GM23338 (cell line): ENCODE data around the gene DPH6. TPM values are rescaled to one million over a fixed set of nuclear protein-coding genes. Genes with fewer than 3 reads are reported as not detected.

Experiments used
- ATAC-seq: fragments of 200-7000 bp; cut with Tn5 transposase; 3 replicates; pipeline ENCODE4 v1.9.1; 2020
- DNase-seq: peaks from one replicate; pipeline ENCODE4 v3.0.0-alpha.2; 2015; ENCODE audit warnings: low spot score
- H2AFZ ChIP-seq: fragments of 200-600 bp; sonication (generic); 2 replicates; pipeline ENCODE4 v1.8.0; 2016; ENCODE audit warnings: antibody characterized with exemption, mild to moderate bottlenecking, moderate library complexity
- H3F3A ChIP-seq: fragments of 200-600 bp; sonication (generic); replicated peaks from 2 replicates; pipeline ENCODE4 v1.8.0; 2017; ENCODE audit warnings: antibody characterized with exemption, mixed run types, low read depth
- H3K27ac ChIP-seq: fragments of 200-600 bp; sonication (generic); 2 replicates; pipeline ENCODE4 v1.6.1; 2016; ENCODE audit warnings: low read depth
- H3K27me3 ChIP-seq: fragments of 200-600 bp; sonication (generic); 2 replicates; pipeline ENCODE4 v1.8.0; 2016; ENCODE audit warnings: mild to moderate bottlenecking, mixed run types, moderate library complexity; ENCODE audit not compliant: insufficient read depth
- H3K36me3 ChIP-seq: fragments of 200-600 bp; sonication (generic); 2 replicates; pipeline ENCODE4 v1.8.0; 2016; ENCODE audit warnings: mild to moderate bottlenecking; ENCODE audit not compliant: insufficient read depth
- H3K4me1 ChIP-seq: fragments of 200-600 bp; sonication (generic); 2 replicates; pipeline ENCODE4 v1.8.0; 2016; ENCODE audit warnings: mild to moderate bottlenecking, moderate library complexity; ENCODE audit not compliant: insufficient read depth
- H3K4me2 ChIP-seq: fragments of 200-600 bp; sonication (generic); 2 replicates; pipeline ENCODE4 v1.7.1; 2017; ENCODE audit warnings: mixed run types
- H3K4me3 ChIP-seq: fragments of 200-600 bp; sonication (generic); 2 replicates; pipeline ENCODE4 v1.6.1; 2016; ENCODE audit warnings: mixed run types
- H3K79me2 ChIP-seq: fragments of 200-600 bp; sonication (generic); replicated peaks from 2 replicates; pipeline ENCODE4 v1.8.0; 2017; ENCODE audit warnings: mild to moderate bottlenecking; ENCODE audit not compliant: insufficient read depth
- H3K9me2 ChIP-seq: fragments of 200-600 bp; sonication (generic); 2 replicates; pipeline ENCODE4 v1.8.0; 2017; ENCODE audit not compliant: insufficient read depth
- H4K20me1 ChIP-seq: fragments of 200-600 bp; sonication (generic); replicated peaks from 2 replicates; pipeline ENCODE4 v1.8.0; 2017; ENCODE audit warnings: mild to moderate bottlenecking; ENCODE audit not compliant: insufficient read depth
- H3K27ac Mint-ChIP-seq: 2 replicates; pipeline ENCODE4 v1.8.0; 2020; ENCODE audit warnings: inconsistent platforms, mild to moderate bottlenecking, moderate library complexity, mixed read lengths
- H3K27me3 Mint-ChIP-seq: 3 replicates; pipeline ENCODE4 v1.8.0; 2022; ENCODE audit warnings: low read depth, mild to moderate bottlenecking, moderate library complexity, mixed read lengths, inconsistent platforms; ENCODE audit not compliant: insufficient read depth, poor library complexity
- H3K36me3 Mint-ChIP-seq: 3 replicates; pipeline ENCODE4 v1.8.0; 2021; ENCODE audit warnings: low read depth, mild to moderate bottlenecking, inconsistent platforms, moderate library complexity, mixed read lengths
- H3K4me1 Mint-ChIP-seq: 3 replicates; pipeline ENCODE4 v1.8.0; 2020; ENCODE audit warnings: mild to moderate bottlenecking, inconsistent platforms, mixed read lengths
- H3K4me3 Mint-ChIP-seq: 3 replicates; pipeline ENCODE4 v1.8.0; 2021; ENCODE audit warnings: moderate library complexity, mild to moderate bottlenecking, inconsistent platforms, mixed read lengths
- H3K9me3 Mint-ChIP-seq: 3 replicates; pipeline ENCODE4 v1.8.0; 2020; ENCODE audit warnings: moderate library complexity, mild to moderate bottlenecking, inconsistent platforms, mixed read lengths
- CREB1 ChIP-seq: fragments of 250-450 bp; sonication (Bioruptor Pico); IDR thresholded peaks from 2 replicates; pipeline ENCODE4 v1.5.0; 2020; ENCODE audit warnings: low read depth, mild to moderate bottlenecking, moderate library complexity
- EZH2 ChIP-seq: fragments of 200-600 bp; sonication (generic); IDR thresholded peaks from one replicate; pipeline ENCODE4 v1.8.0; 2017; ENCODE audit warnings: antibody characterized with exemption, mild to moderate bottlenecking, low read depth; ENCODE audit not compliant: unreplicated experiment
- EZH2phosphoT487 ChIP-seq: fragments of 200-600 bp; sonication (generic); IDR thresholded peaks from one replicate; pipeline ENCODE4 v1.8.1; 2018; ENCODE audit warnings: antibody characterized with exemption; ENCODE audit not compliant: unreplicated experiment
- JUNB ChIP-seq: IDR thresholded peaks from one replicate; pipeline ENCODE4 v1.6.1; 2016; ENCODE audit warnings: antibody characterized with exemption; ENCODE audit not compliant: unreplicated experiment
- NANOG ChIP-seq: IDR thresholded peaks from 2 replicates; pipeline ENCODE4 v1.6.1; 2016; ENCODE audit warnings: antibody characterized with exemption, borderline replicate concordance
- POLR2AphosphoS5 ChIP-seq: IDR thresholded peaks from 2 replicates; pipeline ENCODE4 v1.6.1; 2016; ENCODE audit warnings: antibody characterized with exemption, low read depth
- STAT1 ChIP-seq: IDR thresholded peaks from one replicate; pipeline ENCODE4 v1.6.1; 2016; ENCODE audit warnings: antibody characterized with exemption; ENCODE audit not compliant: unreplicated experiment
- ZNF114 ChIP-seq: fragments of 250-450 bp; sonication (Bioruptor Pico); IDR thresholded peaks from 2 replicates; pipeline ENCODE4 v1.5.0; 2020; ENCODE audit warnings: mild to moderate bottlenecking, moderate library complexity
- ZNF331 ChIP-seq: fragments of 250-450 bp; sonication (Bioruptor Pico); IDR thresholded peaks from 2 replicates; pipeline ENCODE4 v1.5.0; 2020; ENCODE audit warnings: low read depth, mild to moderate bottlenecking, moderate library complexity
- polyA plus RNA-seq: library from polyadenylated mRNA; unstranded; fragments of >200 nt; fragmentation: Nextera tagmentation; extraction: Ambion mirVana; gene quantifications from 2 replicates; pipeline ENCODE4 v1.2.1, GENCODE V29; 2016
- total RNA-seq: library from RNA; depleted of rRNA; stranded (reverse); fragments of >200 nt; shearing (Covaris generic); gene quantifications from 2 replicates; pipeline ENCODE4 v1.2.3, GENCODE V29; 2014
- TF ChIP-seq, protein P1 (sequence below): IDR thresholded peaks from 2 replicates; pipeline ENCODE4 v1.6.1; 2016; ENCODE audit warnings: antibody characterized with exemption
- TF ChIP-seq, protein P2 (sequence below): IDR thresholded peaks from one replicate; pipeline ENCODE4 v1.6.1; 2018; ENCODE audit warnings: antibody characterized with exemption; ENCODE audit not compliant: unreplicated experiment
- TF ChIP-seq, protein P3 (sequence below), 2 experiments: fragments of 200-600 bp in 1 of 2; sonication (generic) in 1 of 2; conservative IDR thresholded peaks; 2 replicates each; pipeline versions ENCODE4 v1.5.1 to v1.6.1; 2016 to 2017; ENCODE audit warnings: antibody characterized with exemption in 2 of 2, low read depth in 2 of 2, mild to moderate bottlenecking in 2 of 2, moderate library complexity in 1 of 2
- TF ChIP-seq, protein P4 (sequence below): fragments of 250-450 bp; sonication (Bioruptor Pico); IDR thresholded peaks from 2 replicates; pipeline ENCODE4 v1.5.0; 2020; ENCODE audit warnings: mild to moderate bottlenecking, moderate library complexity

The DPH6 gene
- total and polyA plus RNA-seq, 2 experiments from 2014 or later: 37.9 to 46.9 TPM

DNA sequence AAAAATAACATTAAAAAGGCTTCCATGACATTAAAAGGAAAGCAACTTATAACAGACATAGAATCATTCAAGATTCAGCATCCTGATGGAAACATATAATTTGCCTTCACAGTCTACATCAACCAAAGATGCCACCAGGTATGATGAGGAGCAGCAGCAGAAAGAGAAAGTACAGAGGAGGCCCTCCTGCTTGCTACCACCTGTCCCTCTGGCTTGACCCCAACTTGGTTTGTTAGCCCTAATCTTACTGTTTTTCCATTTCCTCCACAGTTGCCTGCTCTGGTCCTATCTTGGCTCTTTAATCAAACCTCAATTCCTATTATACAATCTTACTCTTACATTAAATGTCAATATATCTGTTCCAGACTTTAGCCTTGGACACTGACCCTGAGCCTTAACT is 171.3 kb downstream of the DPH6 start:
- no peak overlapping the region for H3K4me3 ChIP-seq
- no peaks in the 10 kb centered on the region for H3K4me1 ChIP-seq
- H2AFZ ChIP-seq: no peak overlapping the region
- H3K36me3 Mint-ChIP-seq: peaks cover 13% of the 10 kb centered on the region
- H3K79me2 ChIP-seq: no peaks in the 10 kb centered on the region
- no peak overlapping the region for H3K27ac Mint-ChIP-seq
- no peaks in the 10 kb centered on the region for H3K27me3 Mint-ChIP-seq
- peaks cover under 1% of the 10 kb centered on the region; the same call in 2 of the 3 replicates for H3K4me1 Mint-ChIP-seq
- no peaks in the 10 kb centered on the region for H4K20me1 ChIP-seq
- TF ChIP-seq, protein P1, sequence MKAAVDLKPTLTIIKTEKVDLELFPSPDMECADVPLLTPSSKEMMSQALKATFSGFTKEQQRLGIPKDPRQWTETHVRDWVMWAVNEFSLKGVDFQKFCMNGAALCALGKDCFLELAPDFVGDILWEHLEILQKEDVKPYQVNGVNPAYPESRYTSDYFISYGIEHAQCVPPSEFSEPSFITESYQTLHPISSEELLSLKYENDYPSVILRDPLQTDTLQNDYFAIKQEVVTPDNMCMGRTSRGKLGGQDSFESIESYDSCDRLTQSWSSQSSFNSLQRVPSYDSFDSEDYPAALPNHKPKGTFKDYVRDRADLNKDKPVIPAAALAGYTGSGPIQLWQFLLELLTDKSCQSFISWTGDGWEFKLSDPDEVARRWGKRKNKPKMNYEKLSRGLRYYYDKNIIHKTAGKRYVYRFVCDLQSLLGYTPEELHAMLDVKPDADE: no peak
- TF ChIP-seq POLR2AphosphoS5 (no peak), EZH2 (no peak), ZNF331 (CRISPR knock-in tag) (no peak), STAT1 (no peak), CREB1 (CRISPR knock-in tag) (no peak), JUNB (no peak), EZH2phosphoT487 (no peak), ZNF114 (CRISPR knock-in tag) (no peak), NANOG (no peak)
- TF ChIP-seq, protein P2, sequence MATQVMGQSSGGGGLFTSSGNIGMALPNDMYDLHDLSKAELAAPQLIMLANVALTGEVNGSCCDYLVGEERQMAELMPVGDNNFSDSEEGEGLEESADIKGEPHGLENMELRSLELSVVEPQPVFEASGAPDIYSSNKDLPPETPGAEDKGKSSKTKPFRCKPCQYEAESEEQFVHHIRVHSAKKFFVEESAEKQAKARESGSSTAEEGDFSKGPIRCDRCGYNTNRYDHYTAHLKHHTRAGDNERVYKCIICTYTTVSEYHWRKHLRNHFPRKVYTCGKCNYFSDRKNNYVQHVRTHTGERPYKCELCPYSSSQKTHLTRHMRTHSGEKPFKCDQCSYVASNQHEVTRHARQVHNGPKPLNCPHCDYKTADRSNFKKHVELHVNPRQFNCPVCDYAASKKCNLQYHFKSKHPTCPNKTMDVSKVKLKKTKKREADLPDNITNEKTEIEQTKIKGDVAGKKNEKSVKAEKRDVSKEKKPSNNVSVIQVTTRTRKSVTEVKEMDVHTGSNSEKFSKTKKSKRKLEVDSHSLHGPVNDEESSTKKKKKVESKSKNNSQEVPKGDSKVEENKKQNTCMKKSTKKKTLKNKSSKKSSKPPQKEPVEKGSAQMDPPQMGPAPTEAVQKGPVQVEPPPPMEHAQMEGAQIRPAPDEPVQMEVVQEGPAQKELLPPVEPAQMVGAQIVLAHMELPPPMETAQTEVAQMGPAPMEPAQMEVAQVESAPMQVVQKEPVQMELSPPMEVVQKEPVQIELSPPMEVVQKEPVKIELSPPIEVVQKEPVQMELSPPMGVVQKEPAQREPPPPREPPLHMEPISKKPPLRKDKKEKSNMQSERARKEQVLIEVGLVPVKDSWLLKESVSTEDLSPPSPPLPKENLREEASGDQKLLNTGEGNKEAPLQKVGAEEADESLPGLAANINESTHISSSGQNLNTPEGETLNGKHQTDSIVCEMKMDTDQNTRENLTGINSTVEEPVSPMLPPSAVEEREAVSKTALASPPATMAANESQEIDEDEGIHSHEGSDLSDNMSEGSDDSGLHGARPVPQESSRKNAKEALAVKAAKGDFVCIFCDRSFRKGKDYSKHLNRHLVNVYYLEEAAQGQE: no peak
- TF ChIP-seq, protein P3, sequence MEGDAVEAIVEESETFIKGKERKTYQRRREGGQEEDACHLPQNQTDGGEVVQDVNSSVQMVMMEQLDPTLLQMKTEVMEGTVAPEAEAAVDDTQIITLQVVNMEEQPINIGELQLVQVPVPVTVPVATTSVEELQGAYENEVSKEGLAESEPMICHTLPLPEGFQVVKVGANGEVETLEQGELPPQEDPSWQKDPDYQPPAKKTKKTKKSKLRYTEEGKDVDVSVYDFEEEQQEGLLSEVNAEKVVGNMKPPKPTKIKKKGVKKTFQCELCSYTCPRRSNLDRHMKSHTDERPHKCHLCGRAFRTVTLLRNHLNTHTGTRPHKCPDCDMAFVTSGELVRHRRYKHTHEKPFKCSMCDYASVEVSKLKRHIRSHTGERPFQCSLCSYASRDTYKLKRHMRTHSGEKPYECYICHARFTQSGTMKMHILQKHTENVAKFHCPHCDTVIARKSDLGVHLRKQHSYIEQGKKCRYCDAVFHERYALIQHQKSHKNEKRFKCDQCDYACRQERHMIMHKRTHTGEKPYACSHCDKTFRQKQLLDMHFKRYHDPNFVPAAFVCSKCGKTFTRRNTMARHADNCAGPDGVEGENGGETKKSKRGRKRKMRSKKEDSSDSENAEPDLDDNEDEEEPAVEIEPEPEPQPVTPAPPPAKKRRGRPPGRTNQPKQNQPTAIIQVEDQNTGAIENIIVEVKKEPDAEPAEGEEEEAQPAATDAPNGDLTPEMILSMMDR (conservative IDR thresholded peaks at IDR 0.05; ENCODE audit: low read depth in 2 of 2): no peak
- TF ChIP-seq, protein P4, sequence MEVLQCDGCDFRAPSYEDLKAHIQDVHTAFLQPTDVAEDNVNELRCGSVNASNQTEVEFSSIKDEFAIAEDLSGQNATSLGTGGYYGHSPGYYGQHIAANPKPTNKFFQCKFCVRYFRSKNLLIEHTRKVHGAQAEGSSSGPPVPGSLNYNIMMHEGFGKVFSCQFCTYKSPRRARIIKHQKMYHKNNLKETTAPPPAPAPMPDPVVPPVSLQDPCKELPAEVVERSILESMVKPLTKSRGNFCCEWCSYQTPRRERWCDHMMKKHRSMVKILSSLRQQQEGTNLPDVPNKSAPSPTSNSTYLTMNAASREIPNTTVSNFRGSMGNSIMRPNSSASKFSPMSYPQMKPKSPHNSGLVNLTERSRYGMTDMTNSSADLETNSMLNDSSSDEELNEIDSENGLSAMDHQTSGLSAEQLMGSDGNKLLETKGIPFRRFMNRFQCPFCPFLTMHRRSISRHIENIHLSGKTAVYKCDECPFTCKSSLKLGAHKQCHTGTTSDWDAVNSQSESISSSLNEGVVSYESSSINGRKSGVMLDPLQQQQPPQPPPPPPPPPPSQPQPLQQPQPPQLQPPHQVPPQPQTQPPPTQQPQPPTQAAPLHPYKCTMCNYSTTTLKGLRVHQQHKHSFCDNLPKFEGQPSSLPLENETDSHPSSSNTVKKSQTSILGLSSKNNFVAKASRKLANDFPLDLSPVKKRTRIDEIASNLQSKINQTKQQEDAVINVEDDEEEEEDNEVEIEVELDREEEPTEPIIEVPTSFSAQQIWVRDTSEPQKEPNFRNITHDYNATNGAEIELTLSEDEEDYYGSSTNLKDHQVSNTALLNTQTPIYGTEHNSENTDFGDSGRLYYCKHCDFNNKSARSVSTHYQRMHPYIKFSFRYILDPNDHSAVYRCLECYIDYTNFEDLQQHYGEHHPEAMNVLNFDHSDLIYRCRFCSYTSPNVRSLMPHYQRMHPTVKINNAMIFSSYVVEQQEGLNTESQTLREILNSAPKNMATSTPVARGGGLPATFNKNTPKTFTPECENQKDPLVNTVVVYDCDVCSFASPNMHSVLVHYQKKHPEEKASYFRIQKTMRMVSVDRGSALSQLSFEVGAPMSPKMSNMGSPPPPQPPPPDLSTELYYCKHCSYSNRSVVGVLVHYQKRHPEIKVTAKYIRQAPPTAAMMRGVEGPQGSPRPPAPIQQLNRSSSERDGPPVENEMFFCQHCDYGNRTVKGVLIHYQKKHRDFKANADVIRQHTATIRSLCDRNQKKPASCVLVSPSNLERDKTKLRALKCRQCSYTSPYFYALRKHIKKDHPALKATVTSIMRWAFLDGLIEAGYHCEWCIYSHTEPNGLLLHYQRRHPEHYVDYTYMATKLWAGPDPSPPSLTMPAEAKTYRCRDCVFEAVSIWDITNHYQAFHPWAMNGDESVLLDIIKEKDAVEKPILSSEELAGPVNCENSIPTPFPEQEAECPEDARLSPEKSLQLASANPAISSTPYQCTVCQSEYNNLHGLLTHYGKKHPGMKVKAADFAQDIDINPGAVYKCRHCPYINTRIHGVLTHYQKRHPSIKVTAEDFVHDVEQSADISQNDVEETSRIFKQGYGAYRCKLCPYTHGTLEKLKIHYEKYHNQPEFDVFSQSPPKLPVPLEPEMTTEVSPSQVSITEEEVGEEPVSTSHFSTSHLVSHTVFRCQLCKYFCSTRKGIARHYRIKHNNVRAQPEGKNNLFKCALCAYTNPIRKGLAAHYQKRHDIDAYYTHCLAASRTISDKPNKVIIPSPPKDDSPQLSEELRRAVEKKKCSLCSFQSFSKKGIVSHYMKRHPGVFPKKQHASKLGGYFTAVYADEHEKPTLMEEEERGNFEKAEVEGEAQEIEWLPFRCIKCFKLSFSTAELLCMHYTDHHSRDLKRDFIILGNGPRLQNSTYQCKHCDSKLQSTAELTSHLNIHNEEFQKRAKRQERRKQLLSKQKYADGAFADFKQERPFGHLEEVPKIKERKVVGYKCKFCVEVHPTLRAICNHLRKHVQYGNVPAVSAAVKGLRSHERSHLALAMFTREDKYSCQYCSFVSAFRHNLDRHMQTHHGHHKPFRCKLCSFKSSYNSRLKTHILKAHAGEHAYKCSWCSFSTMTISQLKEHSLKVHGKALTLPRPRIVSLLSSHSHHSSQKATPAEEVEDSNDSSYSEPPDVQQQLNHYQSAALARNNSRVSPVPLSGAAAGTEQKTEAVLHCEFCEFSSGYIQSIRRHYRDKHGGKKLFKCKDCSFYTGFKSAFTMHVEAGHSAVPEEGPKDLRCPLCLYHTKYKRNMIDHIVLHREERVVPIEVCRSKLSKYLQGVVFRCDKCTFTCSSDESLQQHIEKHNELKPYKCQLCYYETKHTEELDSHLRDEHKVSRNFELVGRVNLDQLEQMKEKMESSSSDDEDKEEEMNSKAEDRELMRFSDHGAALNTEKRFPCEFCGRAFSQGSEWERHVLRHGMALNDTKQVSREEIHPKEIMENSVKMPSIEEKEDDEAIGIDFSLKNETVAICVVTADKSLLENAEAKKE: no peak
- H3K27me3 ChIP-seq: no peaks in the 10 kb centered on the region
- 0 out of 3 replicates have a peak, but pooled peaks cover 3% of the 10 kb centered on the region for H3K9me3 Mint-ChIP-seq
- H3K4me2 ChIP-seq: no peak overlapping the region
- ATAC-seq (no peak), DNase-seq (no peak)
- no peak overlapping the region for H3K4me3 Mint-ChIP-seq
- no peaks in the 10 kb centered on the region for H3K9me2 ChIP-seq
- no peaks in the 10 kb centered on the region for H3F3A ChIP-seq
- no peaks in the 10 kb centered on the region for H3K36me3 ChIP-seq
- H3K27ac ChIP-seq: no peak overlapping the region
